ENCODE measurements around the gene CTU2.

Gene CTU2

DNA sequence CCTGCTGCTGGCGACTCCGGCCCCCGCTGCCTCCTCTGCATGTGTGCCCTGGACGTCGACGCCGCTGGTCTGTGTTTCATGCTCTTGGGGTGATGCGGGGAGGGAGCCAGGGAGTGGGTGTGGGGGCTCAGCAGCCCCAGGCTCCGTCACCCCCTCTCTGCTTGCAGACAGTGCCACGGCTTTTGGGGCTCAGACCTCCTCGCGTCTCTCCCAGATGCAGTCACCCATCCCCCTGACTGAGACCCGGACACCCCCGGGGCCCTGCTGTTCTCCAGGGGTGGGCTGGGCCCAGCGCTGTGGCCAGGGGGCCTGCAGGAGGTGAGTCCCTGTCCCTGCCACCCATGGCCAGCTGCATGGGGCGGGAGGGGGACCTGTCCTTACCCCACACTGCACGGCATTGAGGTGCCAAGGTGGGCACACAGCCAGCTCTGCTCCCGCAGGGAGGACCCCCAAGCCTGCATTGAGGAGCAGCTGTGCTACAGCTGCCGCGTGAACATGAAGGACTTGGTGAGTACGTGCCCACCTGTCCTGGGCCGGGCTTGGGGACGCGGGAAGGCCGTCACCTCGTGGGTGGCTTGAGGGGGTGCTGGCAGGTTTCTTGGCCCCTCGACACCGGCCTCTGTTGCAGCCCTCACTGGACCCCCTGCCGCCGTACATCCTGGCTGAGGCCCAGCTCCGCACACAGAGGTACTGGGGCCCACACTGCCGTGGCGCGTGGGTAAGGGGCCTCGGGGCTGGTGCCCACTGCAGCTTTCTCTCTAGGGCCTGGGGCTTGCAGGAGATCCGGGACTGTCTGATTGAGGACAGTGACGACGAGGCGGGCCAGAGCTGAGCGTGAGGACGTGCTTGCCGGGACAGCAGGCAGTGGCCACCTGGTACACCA is 8.4 kb downstream of the CTU2 start:
- no peak for DNase-seq (ENCODE audit: low read depth)

DNA sequence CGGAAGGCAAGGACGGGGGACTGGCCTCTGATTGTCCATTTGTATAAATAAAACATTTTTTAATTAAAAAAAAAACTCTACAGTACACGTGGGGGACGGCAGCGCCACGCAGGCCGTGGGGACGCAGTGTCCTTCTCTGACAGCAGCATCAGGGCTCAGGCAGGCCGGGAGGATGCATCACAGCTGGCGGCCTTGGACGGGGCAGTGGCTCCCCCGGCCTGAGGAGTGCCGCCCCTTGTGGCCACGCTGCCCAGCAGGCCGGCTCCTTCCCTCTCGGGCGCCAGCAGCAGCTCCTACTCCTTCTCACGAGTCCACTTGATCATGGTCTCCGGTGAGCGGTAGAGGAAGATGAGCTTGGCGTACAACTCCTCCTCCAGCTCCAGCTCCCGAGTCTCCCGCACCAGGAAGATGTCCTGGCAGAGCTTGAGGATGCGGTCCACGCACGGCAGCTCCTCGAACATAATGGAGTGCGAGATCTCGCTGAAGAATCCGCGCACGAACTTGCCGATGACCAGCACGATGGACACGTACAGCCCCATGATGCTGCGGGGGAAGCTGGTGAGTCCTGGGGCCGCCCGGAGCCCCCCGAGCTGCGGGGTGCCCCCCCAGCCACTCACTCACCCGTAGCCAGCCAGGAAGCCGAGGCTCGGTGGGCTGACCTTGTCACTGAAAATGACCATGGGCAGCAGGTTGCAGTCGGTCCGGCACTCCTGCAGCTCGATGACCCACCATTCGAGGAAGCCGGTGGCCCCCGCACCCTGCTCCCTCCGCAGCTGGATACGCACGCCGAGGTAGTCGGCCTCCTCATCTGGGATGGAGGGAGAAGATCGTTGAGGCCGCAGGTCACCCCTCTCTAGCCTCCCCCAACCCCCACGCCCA is 9.2 kb downstream of the CTU2 start:
- no peak for DNase-seq (ENCODE audit: low read depth)

DNA sequence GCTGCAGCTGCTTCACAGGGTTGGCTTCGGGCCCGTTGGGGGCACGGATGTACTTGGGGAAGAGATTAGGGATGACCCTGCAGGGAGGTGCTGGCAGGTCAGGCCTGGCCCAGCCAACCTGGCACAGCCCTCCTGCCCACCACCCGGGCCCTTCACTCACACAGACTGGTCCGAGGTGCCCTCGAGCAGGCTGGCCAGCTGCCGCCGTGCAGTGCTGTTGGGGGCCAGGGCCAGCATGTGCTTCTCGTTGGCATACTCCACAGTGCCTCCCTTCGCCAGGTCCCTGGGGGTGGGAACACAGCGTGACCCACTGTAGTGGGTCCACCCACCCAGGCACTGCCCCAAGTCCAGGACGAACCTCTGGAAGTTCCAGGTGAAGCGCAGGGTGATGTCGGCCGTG is 9.9 kb downstream of the CTU2 start:
- no peak for DNase-seq (ENCODE audit: low read depth)

DNA sequence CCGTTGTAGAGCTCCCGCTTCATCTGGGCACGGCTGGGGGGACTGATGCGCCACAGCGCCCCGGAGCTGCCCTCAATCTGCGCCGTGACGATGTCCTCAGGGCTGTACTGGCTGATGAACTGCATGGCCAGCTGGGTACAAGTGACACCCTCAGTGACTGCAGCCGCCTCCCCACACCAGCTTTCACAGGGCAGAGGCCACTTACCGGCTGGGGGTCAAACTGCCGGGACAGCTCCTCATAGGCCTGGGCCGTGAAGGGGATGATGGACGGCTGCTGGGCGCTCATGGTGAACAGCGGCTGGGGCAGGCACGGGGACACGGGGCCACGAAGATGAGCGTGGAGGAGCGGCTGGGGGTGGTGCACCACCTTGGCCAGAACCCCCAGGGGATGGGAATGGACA is 10.3 kb downstream of the CTU2 start:
- no peak for DNase-seq (ENCODE audit: low read depth)

DNA sequence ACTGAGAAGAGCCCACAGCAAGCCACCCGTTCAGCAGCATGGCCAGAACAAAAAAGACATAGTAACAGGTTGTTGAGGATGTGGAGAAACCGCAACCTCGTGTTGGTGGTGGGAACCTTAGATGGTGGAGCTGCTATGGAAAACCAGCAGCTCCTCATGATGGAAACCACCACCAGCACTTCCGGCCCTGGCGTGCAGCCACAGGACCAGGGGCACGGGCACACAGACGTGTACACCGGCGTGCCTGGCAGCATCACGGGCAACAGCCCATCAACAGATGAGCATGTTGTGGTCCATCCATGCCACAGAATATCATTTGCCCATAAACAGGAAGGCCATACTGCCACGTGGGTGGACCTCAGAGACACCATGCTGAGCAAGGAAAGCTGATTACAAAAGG is 11.9 kb downstream of the CTU2 start:
- DNase-seq (ENCODE audit: low read depth), result no peak

DNA sequence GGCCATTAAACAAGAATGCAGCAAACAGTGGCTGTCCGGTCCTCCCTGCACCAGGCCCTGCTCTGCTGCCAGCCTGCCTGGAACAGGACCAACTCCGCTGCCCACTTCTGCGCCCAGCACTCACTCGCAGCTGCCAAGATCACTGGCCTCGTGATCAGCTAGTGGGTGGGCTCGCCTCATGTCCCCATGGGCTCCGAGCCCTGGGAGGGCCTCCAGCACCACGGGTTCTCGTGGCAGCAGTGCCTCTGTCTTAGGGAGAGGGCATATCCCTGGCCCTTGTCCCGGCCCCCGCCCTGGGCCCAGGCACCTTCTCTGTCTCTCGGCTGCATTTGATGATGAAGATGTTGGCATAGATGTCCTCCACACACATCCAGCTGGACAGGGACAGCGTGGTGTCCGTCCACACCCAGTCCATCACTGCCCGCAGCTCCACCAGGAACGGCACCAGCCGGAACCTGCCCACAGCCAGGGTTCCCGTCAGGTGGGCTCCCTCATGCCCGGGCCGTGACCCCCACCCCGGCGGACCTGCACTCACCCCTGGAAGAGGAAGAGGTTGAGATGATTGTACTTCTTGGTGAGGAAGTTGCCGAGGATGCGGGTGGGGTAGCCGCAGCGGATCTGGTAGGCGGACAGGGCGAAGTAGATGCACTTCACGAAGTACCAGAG is 13.1 kb downstream of the CTU2 start:
- DNase-seq (ENCODE audit: low read depth), result no peak

DNA sequence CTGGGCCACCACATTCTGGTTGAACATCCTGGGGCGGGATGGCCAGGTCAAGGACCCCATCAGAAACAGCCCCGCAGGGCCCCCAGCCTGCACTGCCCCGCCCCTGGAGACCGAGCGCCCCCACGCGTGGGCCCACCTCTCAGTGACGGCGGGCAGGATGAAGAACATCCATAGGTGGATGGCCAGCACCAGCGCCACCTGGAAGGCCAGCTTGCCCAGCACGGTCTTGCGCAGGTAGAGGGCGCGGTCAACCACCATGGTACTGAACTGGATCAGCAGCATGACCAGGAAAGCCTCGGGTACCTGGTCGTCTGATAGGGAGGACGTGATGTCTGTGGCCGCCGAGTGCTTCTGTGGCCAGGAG is 13.6 kb downstream of the CTU2 start:
- no peak for DNase-seq (ENCODE audit: low read depth)

DNA sequence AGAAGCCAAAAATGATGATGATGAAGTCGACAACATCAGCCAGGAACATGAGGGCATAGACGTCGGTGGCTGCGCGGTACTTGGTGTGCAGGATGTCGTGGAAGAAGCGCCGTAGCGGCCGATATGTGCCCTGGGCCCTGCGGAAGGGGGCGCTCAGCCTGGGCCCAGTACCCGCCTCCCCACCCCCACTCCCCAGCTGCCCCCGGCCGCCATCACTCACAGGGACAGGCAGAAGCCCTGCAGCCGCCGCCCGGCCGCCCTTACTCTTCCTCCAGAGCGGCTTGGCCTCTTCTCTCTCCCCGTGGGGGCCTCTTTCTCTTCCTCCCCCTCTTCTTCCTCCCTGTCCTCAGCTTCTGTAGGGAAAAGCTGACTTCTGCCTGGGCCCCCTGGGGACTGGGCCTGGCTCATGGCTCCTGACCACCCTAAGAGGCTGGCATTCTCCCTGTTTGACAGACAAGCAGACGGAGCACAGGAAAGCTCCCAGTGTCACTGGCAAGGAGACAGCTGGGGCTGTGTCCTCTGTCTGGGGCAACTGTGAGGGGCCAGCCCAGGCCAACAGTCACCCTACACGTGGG is 14.2 kb downstream of the CTU2 start:
- DNase-seq (ENCODE audit: low read depth), result no peak

DNA sequence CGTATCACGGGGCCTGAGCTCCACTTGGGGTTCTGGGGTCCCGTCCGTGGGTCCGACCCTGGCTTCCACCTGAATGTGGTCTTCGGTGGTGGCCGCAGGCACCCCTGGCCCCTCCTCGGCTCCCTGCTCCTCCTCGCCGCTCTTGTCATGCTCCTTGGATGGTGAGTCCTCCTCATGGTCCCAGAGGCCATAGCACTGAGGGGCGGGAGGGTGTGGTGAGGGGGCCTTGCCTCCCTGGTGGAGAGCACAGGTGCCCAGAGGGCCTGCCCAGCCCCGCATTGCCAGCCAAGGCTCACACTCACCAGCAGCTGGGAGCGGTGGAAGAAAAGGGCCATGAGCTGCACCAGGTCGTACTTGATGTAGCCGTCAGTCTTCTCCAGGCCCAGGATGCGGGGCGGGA is 14.9 kb downstream of the CTU2 start:
- DNase-seq (ENCODE audit: low read depth), result no peak

DNA sequence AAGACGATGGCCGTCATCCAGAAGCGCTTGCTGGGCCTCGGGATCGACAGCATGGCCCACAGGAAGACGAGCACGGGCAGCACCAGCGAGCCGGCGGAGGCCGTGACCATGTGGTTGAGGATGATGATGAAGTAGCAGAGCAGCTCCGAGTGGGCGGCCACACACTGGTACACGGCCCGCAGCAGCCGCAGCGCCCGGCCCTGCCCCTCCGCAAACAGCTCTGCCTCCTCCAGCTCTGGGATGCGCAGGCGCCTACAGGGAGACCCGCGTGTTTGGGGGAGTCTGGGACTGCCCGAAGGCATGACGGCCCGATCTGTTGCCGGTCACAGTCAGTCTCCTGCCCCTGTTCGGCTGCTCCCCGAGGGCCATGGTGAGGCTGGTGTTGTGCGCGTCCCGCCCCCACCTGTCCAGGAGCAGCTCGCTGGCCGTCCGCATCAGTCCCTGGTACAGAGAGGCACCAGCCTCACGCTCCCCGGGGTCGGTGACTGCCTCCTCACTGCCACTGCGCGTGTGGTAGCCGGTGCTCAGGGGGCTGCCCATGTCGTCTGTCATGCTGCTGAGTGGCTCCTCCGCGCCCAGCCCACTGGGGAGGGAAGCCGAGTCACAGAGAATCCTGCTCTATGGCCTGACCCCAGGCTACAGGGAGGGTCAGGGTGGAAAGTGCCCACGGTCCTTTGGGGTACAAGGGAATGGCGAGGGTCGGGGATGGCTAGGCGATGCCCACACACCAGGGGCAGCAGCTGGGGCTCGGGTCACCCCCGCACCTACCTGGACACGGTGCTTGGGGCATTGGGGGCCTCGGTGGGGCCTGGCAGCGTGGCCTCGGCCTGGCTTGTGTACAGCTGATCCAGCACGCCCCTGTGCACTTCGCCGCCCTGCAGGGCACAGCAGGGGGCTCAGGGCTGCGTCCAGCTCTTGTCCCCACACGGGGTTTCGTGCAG is 15.8 kb downstream of the CTU2 start:
- DNase-seq (ENCODE audit: low read depth), result no peak

DNA sequence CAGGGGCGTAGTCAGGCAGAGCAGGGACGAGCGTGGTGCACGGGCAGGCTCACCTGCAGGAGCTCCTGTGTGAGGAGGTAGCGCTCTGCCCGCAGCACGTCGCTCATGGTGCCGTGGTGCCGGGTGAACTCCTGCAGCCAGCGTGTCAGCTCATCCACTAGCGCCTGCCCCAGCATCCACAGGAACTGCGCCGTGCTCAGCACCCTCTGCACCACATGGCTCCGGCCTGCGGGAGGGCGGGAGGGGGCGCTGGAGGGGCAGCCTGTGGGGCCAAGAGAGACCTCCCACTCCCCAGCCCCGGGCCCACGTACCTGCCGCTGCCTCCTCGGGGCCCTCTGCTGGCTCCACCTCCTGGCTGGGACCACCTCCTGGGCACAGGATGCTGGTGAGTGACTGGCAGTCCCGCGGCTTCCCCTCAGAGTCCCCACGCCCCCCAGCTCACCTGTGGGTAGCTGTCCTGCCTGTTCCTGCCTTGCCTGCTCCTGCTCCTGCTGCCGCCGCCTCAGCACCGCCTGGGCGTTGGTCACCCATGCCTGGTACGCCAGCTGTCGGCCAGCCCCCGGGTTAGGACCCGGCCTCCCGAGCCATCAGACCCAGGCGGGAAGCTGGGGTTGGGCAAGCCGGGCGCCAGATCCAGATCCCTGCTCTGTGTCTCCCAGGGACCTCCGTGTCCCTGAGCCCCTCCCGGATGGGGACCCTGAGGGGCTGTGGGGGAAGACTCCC is 16.6 kb downstream of the CTU2 start:
- no peak for DNase-seq (ENCODE audit: low read depth)

DNA sequence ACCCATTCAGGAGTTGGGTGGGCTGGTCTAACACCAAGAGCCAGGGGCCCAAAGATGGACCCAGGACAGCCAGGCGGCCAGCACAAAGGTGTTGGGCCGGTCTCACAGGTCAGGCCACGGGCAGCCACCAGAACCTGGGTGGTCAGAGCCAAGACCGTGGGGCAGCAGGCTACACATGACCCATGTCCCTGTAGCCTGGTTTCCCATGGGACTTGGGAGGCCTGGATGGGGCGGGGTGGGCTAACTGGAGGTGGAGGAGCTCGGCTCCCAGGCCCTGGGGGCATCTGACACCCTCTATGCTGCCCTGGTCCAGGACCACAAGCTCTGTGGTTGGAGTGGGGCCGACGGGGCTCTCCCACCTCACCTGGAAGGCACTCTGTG is 17.2 kb downstream of the CTU2 start:
- no peak for DNase-seq (ENCODE audit: low read depth)

DNA sequence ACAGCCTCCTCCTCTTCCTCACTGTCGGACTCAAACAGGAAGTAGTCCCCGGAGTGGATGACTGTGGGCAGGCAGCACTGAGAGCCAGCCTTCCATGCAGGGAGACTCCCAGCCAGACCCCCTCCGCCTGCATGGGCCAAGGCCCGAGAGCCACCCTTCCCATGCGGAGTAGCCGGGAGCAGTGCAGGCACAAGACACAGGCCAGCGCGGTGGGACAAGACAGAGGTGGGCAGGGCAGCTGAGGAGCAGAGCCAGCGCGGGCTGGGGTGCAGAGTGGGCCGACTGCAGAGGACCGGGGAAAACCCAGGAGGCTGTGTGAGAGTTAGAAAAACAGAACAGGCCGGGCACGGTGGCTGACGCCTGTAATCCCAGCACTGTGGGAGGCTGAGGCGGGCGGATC is 17.6 kb downstream of the CTU2 start:
- no peak for DNase-seq (ENCODE audit: low read depth)

DNA sequence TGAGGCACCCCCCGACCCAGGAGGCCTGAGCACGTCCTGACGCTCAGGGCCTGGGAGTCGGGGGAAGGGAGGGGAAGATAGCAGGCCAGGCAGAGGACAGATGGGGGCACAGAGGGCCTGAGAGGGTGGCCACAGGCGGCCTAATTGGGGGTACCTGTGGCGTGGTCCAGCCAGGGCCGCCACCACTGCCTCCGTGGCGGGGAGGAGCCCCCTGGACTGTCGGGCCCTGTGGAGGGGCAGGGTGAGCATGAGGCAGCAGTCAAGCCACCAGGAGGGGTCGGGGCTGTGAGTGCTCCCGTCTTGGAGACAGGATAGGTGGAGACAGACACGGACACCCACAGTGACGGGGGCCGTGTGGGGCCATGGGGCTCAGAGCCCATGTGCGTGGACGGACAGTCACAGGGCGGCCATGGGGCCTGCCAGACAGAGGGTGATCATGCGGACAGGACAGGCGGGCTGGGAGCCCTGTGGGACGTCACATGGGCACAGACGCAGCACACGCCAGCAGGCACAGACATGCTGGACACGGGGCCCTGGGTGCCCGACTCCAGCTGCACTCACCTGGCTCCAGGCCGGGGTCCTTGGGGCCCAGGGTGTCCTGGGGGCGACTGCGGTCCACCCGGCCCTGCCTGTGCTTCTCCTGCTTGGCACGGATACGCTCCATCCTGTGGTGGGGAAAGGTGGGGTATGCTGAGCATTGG is 18.7 kb downstream of the CTU2 start:
- no peak for DNase-seq (ENCODE audit: low read depth)

DNA sequence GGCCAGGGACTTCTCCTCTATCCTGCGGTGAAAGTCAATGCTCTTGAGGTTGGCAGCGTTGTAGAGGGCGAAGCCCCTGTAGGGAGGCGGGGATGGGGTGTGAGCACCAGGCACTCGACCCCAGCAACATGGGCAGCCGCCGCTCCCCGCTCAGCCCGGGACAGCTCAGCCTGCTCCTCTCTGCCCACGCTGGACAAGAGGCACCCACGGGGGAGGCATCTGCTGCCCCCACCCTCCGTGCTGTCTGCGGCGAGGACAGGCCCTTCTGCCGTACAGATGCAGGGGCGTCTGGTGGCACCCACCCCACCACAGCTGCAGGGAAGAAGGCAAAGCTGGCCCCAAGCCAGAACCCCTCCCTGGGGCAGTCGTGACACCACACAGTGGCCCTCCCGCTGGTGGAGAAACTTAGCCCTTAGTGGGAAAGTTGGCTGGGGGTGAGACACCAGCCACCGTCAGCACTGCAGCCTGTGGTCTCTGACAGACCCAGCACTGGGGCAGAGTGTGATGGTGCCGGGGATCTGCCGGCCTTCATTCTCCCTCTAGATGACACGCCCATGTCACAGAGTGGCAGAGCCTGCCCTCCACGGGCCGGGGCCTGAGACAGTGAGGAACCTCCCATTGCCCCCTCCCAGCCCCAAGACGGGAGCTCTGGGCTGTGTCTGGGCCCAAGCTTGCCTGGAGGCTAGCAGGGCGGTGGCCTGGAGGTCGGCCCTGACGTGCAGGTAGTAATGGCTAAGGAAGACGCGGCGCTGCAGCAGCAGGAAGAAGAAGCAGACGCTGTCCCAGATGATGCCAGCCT is 19.5 kb downstream of the CTU2 start:
- DNase-seq (ENCODE audit: low read depth), result no peak

DNA sequence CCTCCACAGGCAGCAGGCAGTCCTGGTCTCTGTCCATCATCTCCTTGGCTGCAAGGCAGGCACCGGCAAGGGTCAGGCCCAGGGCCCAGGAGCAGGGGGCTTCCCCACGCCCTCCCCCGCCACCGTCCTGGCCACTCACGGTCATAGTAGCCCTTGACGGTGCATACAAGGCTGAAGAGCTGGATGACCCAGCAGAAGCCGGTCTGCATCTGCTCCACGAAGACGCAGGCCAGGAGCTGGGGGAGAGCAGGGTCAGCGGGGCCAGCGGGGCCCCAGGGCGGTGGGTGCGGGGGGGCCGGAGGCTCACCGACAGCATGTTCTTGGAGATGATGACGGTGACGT is 20.1 kb downstream of the CTU2 start:
- no peak for DNase-seq (ENCODE audit: low read depth)

DNA sequence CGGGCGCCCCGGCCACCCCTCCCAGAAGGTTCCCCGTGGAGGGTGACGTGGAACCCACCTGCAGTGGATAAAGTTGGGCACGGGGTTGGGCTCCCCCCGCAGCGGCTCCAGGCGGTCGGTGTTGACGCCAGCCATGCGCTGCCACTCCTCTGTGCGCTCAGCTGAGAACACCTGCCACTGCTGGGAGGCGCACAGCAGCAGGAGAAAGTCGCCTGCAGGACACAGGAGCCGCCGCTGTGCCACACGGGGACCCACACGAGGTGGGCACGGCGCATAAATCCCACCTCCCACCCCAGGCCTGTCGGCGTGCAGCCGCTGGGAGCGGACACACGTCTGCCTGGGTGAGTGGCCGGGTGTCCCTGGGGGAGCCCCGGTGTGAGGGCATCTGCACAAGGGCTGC is 20.7 kb downstream of the CTU2 start:
- DNase-seq (ENCODE audit: low read depth), result no peak

DNA sequence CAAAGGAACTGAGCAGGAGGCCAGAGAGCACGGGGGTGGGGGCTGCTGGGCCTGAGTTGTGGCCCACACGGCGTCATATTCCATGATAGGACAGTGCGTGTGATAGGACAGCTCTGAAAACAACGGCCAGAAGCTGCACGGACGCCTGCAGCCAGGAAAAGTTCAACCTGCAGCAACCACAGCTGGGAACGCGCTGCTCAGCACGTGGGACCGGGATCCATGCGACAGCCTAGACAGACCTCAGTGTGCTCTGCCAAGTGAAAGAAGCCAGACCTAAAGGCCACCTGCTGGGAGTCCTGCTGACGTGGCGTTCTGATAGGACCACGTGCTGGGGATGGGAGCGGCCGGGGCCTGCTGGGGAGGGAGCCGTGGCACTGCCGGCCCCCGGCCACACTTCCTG is 21.6 kb downstream of the CTU2 start:
- DNase-seq (ENCODE audit: low read depth), result no peak

Data from activated T-cell treated with anti-CD3 and anti-CD28 coated beads for 48 hours (primary cell).